ENCODE results near the gene TEC. TPM values are rescaled to one million over a fixed set of nuclear protein-coding genes. Genes with fewer than 3 reads are reported as not detected.

Gene TEC
- total and polyA plus RNA-seq, 9 of the 15 experiments (the other 6 are each of a cell fraction or from before 2014, with no cell fraction given), result 5.3 to 14.7 (median 8.8) TPM

GRCh38 chr4:48100256-48100655 lies 169.4 kb downstream of the TEC start:
- no peaks in the 10 kb centered on the region for H3K36me3 ChIP-seq (ENCODE audit: control insufficient read depth, insufficient read depth, low read length)
- ATAC-seq, result no peak
- no peaks in the 10 kb centered on the region for H3K9me1 ChIP-seq (ENCODE audit: control insufficient read depth, insufficient read depth, low read length)
- 45% methylated on average over 1 of the region's 1 CpG for WGBS (ENCODE audit: insufficient coverage, low coverage, missing lambda C conversion rate)
- ChIA-PET POLR2A (no interaction called here), CTCF (ENCODE audit: low intra/inter-chr PET ratio) (interaction anchor here (0.5 kb wide), 1 partner anchor 20 kb away, joined by 3 read pairs; no protein-coding TSS in a partner anchor)
- BruUV-seq (replicated peaks), result no TSS peak
- no peak overlapping the region for H2AFZ ChIP-seq (ENCODE audit: low read depth, low read length)
- H3K9me3 ChIP-seq (replicated peaks; ENCODE audit: control insufficient read depth, insufficient read depth, low read depth, low read length), result no peaks in the 10 kb centered on the region
- in situ Hi-C loops (cut with MboI), result no loop called here
- no peak for FAIRE-seq
- H3K27me3 ChIP-seq (ENCODE audit: control insufficient read depth in 2 of 2, insufficient read depth in 2 of 2, low read length in 2 of 2), result no peaks in the 10 kb centered on the region
- no peak overlapping the region for H3K9ac ChIP-seq (ENCODE audit: insufficient read depth in 1 of 2, low read depth in 2 of 2, low read length in 2 of 2)
- intact Hi-C loops (cut with micrococcal nuclease), result no loop called here
- no peak for DNase-seq (ENCODE audit: extremely low read depth in 1 of 4, low spot score in 3 of 4)
- H3K27ac ChIP-seq (ENCODE audit: extremely low read depth, low read depth, low read length), result no peak overlapping the region
- H4K20me1 ChIP-seq (replicated peaks; ENCODE audit: control insufficient read depth, insufficient read depth, low read length), result no peaks in the 10 kb centered on the region
- H3K4me1 ChIP-seq (replicated peaks in 1 of 2; ENCODE audit: control insufficient read depth in 2 of 2, insufficient read depth in 2 of 2, low read length in 2 of 2), result no peaks in the 10 kb centered on the region
- no peak overlapping the region for H3K4me2 ChIP-seq (ENCODE audit: insufficient read depth, low read length)
- no peak overlapping the region for H3K4me3 ChIP-seq
- TF ChIP-seq RFX7 (CRISPR knock-in tag; IDR thresholded peaks at IDR 0.05) (no peak), ZBTB1 (CRISPR knock-in tag; IDR thresholded peaks at IDR 0.05; ENCODE audit: borderline replicate concordance, low read depth) (no peak)
- TF ChIP-seq, protein P1, sequence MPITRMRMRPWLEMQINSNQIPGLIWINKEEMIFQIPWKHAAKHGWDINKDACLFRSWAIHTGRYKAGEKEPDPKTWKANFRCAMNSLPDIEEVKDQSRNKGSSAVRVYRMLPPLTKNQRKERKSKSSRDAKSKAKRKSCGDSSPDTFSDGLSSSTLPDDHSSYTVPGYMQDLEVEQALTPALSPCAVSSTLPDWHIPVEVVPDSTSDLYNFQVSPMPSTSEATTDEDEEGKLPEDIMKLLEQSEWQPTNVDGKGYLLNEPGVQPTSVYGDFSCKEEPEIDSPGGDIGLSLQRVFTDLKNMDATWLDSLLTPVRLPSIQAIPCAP (CRISPR knock-in tag; IDR thresholded peaks at IDR 0.05; ENCODE audit: borderline replicate concordance), result no peak
- H3K79me2 ChIP-seq (ENCODE audit: control insufficient read depth, insufficient read depth, low read length), result no peaks in the 10 kb centered on the region

DNA sequence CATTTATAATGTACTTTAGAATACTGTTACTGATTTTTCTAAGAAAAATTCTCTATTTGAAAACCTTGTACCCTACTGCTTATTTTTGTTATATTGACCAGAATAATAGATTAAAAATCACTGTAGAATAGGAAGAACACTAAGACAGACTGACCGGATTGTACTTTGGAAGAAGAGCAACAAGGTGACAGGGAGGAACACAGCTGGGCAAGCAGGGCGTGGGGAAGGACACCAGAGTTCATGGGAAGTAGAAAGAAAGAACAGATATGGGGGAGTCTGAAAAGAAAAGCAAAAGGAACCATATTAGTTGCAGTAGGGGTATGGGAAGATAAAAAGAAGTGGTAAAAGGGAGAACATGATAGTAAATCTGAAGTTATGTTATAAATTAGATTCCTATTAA lies 174.2 kb downstream of the TEC start:
- H3K27ac ChIP-seq (ENCODE audit: extremely low read depth, low read depth, low read length), result no peak overlapping the region
- H3K79me2 ChIP-seq (ENCODE audit: control insufficient read depth, insufficient read depth, low read length), result no peaks in the 10 kb centered on the region
- no TSS peak for BruUV-seq (replicated peaks)
- no peaks in the 10 kb centered on the region; a peak in 1 of 5 replicates for H3K4me1 ChIP-seq (replicated peaks in 1 of 2; ENCODE audit: control insufficient read depth in 2 of 2, insufficient read depth in 2 of 2, low read length in 2 of 2)
- H3K9me3 ChIP-seq (replicated peaks; ENCODE audit: control insufficient read depth, insufficient read depth, low read depth, low read length), result no peaks in the 10 kb centered on the region
- intact Hi-C loops (cut with micrococcal nuclease), result no loop called here
- FAIRE-seq (no peak), DNase-seq (ENCODE audit: extremely low read depth in 1 of 4, low spot score in 3 of 4) (no peak), ATAC-seq (no peak)
- H4K20me1 ChIP-seq (replicated peaks; ENCODE audit: control insufficient read depth, insufficient read depth, low read length), result no peaks in the 10 kb centered on the region
- 0 out of 5 replicates have a peak, but pooled peaks cover 0 to 2% of the 10 kb centered on the region in 2 experiments for H3K27me3 ChIP-seq (ENCODE audit: control insufficient read depth in 2 of 2, insufficient read depth in 2 of 2, low read length in 2 of 2)
- no peak overlapping the region for H3K9ac ChIP-seq (ENCODE audit: insufficient read depth in 1 of 2, low read depth in 2 of 2, low read length in 2 of 2)
- ChIA-PET POLR2A (interaction anchor here (0.6 kb wide), 1 partner anchor 113 kb away, joined by 3 read pairs; no protein-coding TSS in a partner anchor), CTCF (ENCODE audit: low intra/inter-chr PET ratio) (no interaction called here)
- 6% methylated on average over 2 of the region's 2 CpGs for WGBS (ENCODE audit: insufficient coverage, low coverage, missing lambda C conversion rate)
- H3K4me2 ChIP-seq (ENCODE audit: insufficient read depth, low read length), result no peak overlapping the region
- in situ Hi-C loops (cut with MboI), result no loop called here
- H3K36me3 ChIP-seq (ENCODE audit: control insufficient read depth, insufficient read depth, low read length), result no peaks in the 10 kb centered on the region
- H2AFZ ChIP-seq (ENCODE audit: low read depth, low read length), result no peak overlapping the region
- H3K4me3 ChIP-seq, result no peak overlapping the region
- H3K9me1 ChIP-seq (ENCODE audit: control insufficient read depth, insufficient read depth, low read length), result no peaks in the 10 kb centered on the region
- TF ChIP-seq ZNF408 (CRISPR knock-in tag; IDR thresholded peaks at IDR 0.05; ENCODE audit: low read depth) (no peak), LEF1 (IDR thresholded peaks at IDR 0.05) (no peak), POLR3A (IDR thresholded peaks at IDR 0.05; ENCODE audit: borderline replicate concordance, extremely low read depth, insufficient read depth, insufficient read length) (no peak), ZNF436 (CRISPR knock-in tag; IDR thresholded peaks at IDR 0.05) (no peak), ZFP36 (IDR thresholded peaks at IDR 0.05; ENCODE audit: low read depth, low read length, partially characterized antibody) (no peak), ZNF41 (CRISPR knock-in tag; conservative IDR thresholded peaks at IDR 0.05) (no peak), RHOXF2B (CRISPR knock-in tag; conservative IDR thresholded peaks at IDR 0.05) (no peak), GATAD2B (IDR thresholded peaks at IDR 0.05; ENCODE audit: borderline replicate concordance) (no peak), HNRNPUL1 (IDR thresholded peaks at IDR 0.05; ENCODE audit: low read length) (no peak)
- TF ChIP-seq, protein P2, sequence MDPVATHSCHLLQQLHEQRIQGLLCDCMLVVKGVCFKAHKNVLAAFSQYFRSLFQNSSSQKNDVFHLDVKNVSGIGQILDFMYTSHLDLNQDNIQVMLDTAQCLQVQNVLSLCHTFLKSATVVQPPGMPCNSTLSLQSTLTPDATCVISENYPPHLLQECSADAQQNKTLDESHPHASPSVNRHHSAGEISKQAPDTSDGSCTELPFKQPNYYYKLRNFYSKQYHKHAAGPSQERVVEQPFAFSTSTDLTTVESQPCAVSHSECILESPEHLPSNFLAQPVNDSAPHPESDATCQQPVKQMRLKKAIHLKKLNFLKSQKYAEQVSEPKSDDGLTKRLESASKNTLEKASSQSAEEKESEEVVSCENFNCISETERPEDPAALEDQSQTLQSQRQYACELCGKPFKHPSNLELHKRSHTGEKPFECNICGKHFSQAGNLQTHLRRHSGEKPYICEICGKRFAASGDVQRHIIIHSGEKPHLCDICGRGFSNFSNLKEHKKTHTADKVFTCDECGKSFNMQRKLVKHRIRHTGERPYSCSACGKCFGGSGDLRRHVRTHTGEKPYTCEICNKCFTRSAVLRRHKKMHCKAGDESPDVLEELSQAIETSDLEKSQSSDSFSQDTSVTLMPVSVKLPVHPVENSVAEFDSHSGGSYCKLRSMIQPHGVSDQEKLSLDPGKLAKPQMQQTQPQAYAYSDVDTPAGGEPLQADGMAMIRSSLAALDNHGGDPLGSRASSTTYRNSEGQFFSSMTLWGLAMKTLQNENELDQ (CRISPR knock-in tag; IDR thresholded peaks at IDR 0.05; ENCODE audit: borderline replicate concordance), result no peak

Measured in K562 (cell line).